Posterior cingulate gyrus (tissue), 11 donors: ENCODE results near the gene RCBTB2.

Source experiments
- DNase-seq, 10 donors: peaks; one replicate each; pipeline versions ENCODE4 v3.0.0 to v3.0.0-alpha.2; 2020 to 2021; ENCODE audit warnings: mixed read lengths in 3 of 10
- intact Hi-C: fragments of 100-400 bp; cut with DNase I; formaldehyde crosslinking; loops from one replicate; pipeline ENCODE4 v1.15.1; 2023

RCBTB2 gene

GRCh38 chr13:48501705-48502104 is 31.2 kb downstream of the RCBTB2 start:
- intact Hi-C loops = no loop called here
- DNase-seq = no peak

DNA sequence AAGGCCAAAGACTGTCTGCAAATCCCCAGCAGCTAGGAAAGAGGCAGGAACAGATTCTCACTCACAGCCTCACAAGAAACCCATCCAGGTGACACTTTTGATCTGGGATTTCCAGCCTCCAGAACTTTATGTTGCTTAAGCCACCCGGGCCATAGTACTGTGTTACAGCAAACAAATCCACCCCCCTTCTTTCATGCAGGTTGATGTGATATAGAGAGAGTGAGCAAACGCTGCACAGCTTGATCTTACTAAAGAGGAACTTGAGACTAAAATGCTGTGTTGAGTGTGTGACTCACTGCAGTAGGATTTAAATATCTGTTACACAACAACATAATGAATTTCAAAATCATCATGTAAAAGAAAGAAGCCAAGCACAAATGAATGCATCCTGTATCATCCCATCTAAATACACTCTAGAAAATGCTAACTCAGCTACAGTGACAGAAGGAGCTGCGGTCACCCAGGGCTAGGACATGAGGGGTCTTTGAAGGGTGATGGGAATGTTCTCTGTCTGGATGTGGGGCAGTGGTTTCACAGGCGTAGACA is 32.2 kb downstream of the RCBTB2 start:
- peak in 2 of 10 donors; percentile 16 to 74 for DNase-seq
- intact Hi-C loops = no loop called here

DNA sequence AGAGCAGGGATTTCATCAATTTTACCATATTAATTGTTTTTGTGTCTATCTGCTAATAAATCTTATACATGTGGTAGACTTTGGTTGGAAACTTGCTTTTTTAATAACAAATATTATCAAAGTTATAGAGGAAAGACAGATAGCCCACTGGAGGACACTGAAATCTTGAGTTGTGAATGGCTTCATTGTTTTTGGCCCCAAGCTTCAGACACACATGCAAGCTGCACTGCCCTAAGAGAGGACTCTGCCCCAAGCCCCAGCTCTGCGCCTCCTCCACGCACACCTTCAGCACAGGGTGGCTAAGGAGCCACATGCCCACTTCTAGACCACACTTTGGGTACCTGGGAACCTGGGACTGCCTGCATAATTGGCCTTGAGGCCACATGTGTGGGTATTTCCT is 35.2 kb downstream of the RCBTB2 start:
- no peak for DNase-seq
- intact Hi-C loops = no loop called here

DNA sequence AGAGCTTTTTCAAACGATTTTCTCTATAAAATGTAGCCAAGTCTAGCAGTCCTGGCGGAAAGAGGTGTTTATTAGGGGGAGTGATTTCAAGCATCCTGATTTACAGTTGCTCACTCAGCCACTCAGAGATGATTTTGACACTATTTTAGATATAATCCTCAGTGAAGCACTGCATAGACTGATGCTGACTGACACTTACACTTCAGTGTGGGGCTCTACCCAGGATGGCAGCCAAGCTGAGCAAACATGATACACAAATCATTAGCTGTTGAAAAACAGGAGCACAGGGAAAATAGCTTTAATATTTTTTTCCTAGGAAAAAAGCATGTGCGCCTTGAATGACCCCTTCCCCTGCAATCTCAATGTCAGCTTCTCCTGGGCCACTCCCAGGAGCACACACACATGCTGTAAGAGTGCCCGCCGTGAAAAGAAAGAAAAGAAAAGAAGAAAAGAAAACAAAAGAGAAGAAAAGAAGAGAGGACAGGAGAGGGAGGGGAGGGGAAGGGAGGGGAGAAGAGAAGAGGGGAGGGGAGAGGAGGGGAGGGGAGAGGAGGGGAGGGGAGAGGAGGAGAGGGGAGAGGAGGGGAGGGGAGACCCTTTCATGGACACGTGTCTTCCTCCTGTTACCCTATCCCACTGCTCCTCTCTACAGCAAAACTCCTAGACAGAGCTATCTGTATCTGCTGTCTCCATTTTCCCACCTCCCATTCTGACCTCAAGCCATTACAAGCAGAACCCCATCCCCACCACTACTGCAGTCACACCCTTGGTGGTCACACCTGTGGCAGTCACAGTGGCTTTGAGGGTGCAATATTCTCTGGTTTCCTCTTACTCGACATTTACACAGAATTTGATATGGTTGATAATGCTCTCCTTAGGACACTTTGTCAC is 36.4 kb downstream of the RCBTB2 start:
- no peak for DNase-seq
- intact Hi-C loops = no loop called here

DNA sequence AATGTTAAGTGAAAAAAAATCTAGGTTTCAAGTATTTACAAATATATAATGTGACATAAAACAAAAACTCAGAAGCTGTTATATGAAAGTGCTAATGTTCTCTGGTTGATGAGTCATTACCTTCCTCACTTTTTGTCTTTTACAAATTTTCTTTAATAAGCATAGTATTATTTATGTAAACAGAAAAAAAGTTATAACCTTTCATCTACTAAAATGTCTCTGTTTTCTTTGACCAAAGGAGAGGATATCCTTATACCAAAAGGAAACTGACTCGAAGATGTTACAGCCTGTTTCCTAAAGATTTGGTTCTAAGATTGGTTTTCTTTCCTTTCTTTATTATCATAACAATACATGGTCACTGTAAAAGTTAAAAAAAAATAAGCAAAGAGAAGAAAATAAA is 38.0 kb downstream of the RCBTB2 start:
- intact Hi-C loops = no loop called here
- DNase-seq = no peak

- no peak for DNase-seq
- intact Hi-C loops = no loop called here
Observed at GRCh38 chr13:48493851-48494250, 39.0 kb downstream of the RCBTB2 start.

DNA sequence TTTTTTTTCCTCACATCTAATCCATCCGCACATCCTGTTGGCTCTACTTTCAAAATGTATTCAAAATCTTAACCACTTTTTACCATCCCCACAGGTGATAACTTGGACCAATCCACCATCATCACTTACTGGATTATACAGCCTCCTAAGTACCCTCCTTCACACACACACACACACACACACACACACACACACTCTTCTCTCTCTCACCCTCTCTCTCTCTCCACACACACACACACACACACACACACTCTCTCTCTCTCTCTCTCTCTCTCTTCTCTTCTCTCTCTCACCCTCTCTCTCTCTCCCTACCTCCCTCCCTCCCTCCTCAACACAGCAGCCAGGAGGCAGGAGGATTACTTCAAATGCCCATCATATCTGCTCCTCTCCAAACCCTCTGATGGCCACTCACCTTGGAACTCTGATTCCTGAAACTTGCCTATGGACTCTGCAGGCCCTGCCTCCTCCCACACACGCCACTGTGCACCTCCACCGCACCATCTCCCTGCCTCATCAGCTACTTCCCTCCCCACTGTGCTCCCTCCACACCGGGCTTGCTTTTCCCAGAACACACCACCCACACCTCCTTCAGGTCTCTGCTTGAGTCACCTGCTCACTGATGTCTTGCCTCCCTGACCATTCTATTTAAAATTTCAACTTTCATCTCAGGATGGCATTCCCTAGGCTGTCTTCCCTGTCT is 39.7 kb downstream of the RCBTB2 start:
- intact Hi-C loops = no loop called here
- peak in 1 of 10 donors; percentile 83 for DNase-seq

GRCh38 chr13:48492470-48493065 is 40.3 kb downstream of the RCBTB2 start:
- intact Hi-C loops = no loop called here
- peak in 8 of 10 donors; percentile 34 to 93 (median 58) for DNase-seq

GRCh38 chr13:48492096-48492440 is 40.8 kb downstream of the RCBTB2 start:
- no peak for DNase-seq
- intact Hi-C loops = no loop called here

- intact Hi-C loops = no loop called here
Observed at GRCh38 chr13:48491423-48492095, 41.3 kb downstream of the RCBTB2 start.

GRCh38 chr13:48490241-48490640 is 42.6 kb downstream of the RCBTB2 start:
- no peak for DNase-seq
- intact Hi-C loops = no loop called here

More at GRCh38 chr13:48491423-48492095, 41.3 kb downstream of the RCBTB2 start:
- DNase-seq = no peak

- DNase-seq = no peak
- intact Hi-C loops = no loop called here
Observed at GRCh38 chr13:48489666-48490065, 43.2 kb downstream of the RCBTB2 start.

DNA sequence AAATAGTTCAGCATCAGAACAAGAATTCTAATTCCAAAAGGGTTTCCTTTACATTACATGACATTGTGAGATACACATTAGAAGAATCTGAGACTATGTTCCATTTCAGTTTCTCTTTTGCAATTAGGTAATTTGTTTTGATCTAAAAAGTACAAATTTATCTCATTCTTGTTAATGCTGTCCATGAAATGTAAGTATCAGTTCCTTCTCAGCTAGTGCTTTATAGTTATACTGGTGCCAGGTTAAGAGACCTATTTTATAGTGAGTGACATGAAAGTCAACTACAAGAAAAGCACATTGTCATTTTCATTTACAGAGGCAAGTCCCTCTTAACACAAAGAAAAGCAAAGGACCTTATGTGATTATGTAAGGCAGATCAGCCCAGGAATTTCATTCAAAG is 43.9 kb downstream of the RCBTB2 start:
- intact Hi-C loops = no loop called here
- no peak for DNase-seq

DNA sequence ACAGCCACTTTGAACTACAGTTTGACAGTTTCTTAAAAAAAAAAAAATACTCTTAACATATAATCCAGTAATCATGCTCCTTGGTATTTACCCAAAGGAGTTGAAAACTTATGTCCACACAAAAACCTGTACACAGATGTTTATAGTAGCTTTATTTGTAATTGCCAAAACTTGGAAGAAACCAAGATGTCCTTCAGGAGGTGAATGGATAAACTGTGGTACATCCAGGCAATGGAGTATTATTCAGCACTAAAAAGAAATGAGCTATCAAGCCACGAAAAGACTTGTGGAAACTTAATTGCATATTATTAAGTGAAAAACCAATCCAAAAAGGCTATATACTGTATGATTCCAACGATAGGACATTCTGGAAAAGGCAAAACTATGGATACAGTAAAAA is 44.9 kb downstream of the RCBTB2 start:
- no peak for DNase-seq

DNA sequence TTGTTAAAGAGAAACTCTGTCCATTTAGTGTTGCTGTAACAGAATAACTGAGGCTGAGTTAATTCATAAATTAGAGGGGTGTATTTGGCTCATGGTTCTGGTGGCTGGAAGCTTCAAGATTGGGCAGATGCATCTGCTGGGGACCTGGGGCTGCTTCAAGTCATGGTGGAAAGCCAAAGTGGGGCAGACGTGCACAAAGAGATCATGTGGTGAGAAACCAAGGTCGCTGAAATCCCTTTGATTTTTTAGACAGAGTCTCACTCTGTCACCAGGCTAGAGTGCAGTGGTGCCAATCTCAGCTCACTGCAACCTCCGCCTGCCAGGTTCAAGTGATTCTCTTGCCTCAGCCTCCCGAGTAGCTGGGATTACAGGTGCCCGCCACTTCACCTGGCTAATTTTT is 46.0 kb downstream of the RCBTB2 start:
- intact Hi-C loops = no loop called here

More for the DNA sequence above, 44.9 kb downstream of the RCBTB2 start:
- intact Hi-C loops = no loop called here

DNA sequence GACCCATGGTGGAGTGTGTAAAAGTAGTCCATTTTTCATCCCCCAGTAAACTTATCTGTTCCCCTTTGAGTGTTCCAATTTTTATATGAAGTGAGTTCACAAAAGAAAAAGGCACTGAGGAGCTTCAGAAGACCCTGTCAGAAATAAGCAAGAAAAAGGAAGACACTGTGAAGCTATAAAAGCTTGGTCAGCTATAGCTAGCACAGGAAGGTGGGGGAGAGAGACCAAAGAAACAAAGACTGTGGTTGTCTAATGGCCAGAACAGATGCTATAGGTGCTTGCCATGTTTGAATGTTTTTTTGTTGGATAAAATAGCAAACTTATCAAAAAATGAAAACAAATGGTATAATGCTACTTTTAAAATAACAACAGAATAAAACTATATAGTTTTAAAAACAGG is 46.5 kb downstream of the RCBTB2 start:
- DNase-seq = no peak
- intact Hi-C loops = no loop called here

More for the DNA sequence above, 46.0 kb downstream of the RCBTB2 start:
- DNase-seq = no peak

GRCh38 chr13:48485432-48485831 is 47.4 kb downstream of the RCBTB2 start:
- DNase-seq = no peak
- intact Hi-C loops = no loop called here

DNA sequence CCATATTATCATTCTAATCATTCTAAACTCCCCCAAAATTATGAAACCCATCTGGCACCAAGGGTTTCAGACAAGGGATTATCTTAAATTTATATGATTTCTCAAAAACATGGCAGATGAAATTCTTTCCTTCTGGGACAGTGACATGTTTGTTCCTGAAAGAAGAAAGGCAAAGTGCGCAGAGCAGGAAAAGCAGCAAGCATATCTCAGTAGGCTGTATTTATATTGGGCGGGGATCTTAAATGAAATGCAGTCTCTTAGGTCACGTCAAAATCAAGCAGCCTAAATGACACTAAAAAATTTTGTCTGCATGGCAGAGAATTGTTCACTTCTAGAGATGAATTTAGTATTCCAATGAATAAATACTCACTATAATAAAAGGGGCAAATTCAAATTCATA is 49.3 kb downstream of the RCBTB2 start:
- intact Hi-C loops = no loop called here
- DNase-seq = no peak

GRCh38 chr13:48478391-48478790 is 54.5 kb downstream of the RCBTB2 start:
- intact Hi-C loops = no loop called here
- no peak for DNase-seq

DNA sequence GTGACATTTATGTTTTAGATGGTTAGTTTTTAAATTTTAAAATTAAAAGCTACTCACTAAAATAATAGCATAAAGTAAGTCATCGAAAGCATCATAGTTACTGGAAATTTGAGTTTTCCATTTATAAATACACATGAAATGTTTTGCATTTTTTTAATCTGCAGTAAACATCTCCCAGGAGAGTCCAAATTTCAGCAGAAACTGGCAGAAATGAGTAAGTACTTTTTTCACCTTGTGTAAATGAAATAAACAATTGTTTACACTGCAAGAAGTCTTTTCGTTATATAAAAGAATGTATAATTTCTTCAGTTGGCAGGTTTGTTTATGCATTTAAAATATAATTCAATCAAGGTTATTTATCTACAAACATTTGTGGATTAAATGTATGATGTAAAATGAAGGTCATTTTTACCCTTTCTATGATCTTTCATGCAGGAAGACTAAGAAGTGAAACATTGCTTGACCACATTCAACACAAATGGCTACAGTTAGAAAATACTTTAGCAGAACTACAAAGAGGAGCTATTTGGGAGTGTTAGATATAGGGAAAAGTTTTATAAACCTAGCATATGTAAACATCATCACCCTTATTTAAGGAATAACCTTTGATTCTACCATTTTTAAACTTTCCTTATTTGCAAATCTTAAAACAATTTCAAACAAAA is 55.6 kb downstream of the RCBTB2 start:
- intact Hi-C loops = no loop called here

More for the DNA sequence above, 55.6 kb downstream of the RCBTB2 start:
- no peak for DNase-seq
